GM11168 (cell line): ENCODE results near the gene LENEP.

Source experiments
- in situ Hi-C: fragments of 300-500 bp; cut with MboI; formaldehyde crosslinking; loops from one replicate; pipeline ENCODE4 v1.12.0; 2022; ENCODE audit warnings: low sequenced_read_pairs; ENCODE audit not compliant: unreplicated experiment

Gene LENEP

DNA sequence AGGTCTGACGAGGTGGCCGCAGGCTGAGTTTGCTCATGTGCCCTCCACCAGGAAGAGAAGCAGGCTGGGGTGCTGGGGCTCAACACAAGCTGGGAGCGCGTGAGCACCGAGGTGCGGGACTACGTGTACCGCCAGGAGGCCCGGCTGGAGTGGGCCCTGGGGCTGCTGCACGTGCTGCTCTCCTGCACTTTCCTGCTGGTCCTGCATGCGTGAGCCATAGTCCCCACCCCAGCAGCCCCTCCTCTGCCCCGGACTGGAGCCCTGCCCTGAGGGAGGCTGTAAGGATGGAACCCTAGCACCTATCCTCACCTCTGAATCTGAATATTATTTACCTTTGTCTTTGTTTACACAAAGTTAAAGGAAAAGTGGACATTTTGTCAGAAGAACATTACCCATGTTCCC, 49.9 kb downstream of the LENEP start:
- in situ Hi-C loops = no loop called here

GRCh38 chr1:155043793-155044192, 50.4 kb downstream of the LENEP start:
- in situ Hi-C loops = no loop called here
